ENCODE measurements around the gene DGKZ.

The DGKZ gene

GRCh38 chr11:46348566-46349401 lies 1.5 kb downstream of the DGKZ start:
- peak; percentile 78 to 79 for DNase-seq

GRCh38 chr11:46350695-46351094 lies 3.4 kb downstream of the DGKZ start:
- no peak for DNase-seq

GRCh38 chr11:46351148-46351547 lies 3.9 kb downstream of the DGKZ start:
- DNase-seq: no peak

GRCh38 chr11:46351606-46352005 lies 4.3 kb downstream of the DGKZ start:
- DNase-seq: no peak

- peak; percentile 85 to 88 for DNase-seq
Measured at GRCh38 chr11:46352063-46352841, 5.0 kb downstream of the DGKZ start.

- peak; percentile 75 to 81 for DNase-seq
Measured at GRCh38 chr11:46353698-46354097, 6.4 kb downstream of the DGKZ start.

GRCh38 chr11:46356924-46357482 lies 9.7 kb downstream of the DGKZ start:
- no peak for DNase-seq

- DNase-seq: no peak
Measured at GRCh38 chr11:46357483-46357936, 10.2 kb downstream of the DGKZ start.

- DNase-seq: no peak
Measured at GRCh38 chr11:46359953-46360352, 12.7 kb downstream of the DGKZ start.

- no peak for DNase-seq
Measured at GRCh38 chr11:46360878-46361277, 13.6 kb downstream of the DGKZ start.

- DNase-seq: peak; percentile 77 to 81
Measured at GRCh38 chr11:46361283-46362155, 14.3 kb downstream of the DGKZ start.

- DNase-seq: no peak
Measured at GRCh38 chr11:46362156-46363030, 15.1 kb downstream of the DGKZ start.

GRCh38 chr11:46363031-46363407 lies 15.8 kb downstream of the DGKZ start:
- DNase-seq: no peak

- DNase-seq: no peak
Measured at GRCh38 chr11:46363455-46364005, 16.3 kb downstream of the DGKZ start.

- DNase-seq: no peak
Measured at GRCh38 chr11:46364056-46364455, 16.8 kb downstream of the DGKZ start.

- no peak for DNase-seq
Measured at GRCh38 chr11:46364791-46365190, 17.5 kb downstream of the DGKZ start.

- no peak for DNase-seq
Measured at GRCh38 chr11:46366260-46366659, 19.0 kb downstream of the DGKZ start.

- no peak for DNase-seq
Measured at GRCh38 chr11:46366661-46367161, 19.4 kb downstream of the DGKZ start.

GRCh38 chr11:46367244-46367915 lies 20.1 kb downstream of the DGKZ start:
- DNase-seq: peak; percentile 88 to 89

- DNase-seq: no peak
Measured at GRCh38 chr11:46367916-46368267, 20.6 kb downstream of the DGKZ start.

Measured in activated T-cell treated with anti-CD3 and anti-CD28 coated beads, Interleukin-2, amount 50 U/mL, for 48 hours (primary cell).